GM10248 (cell line): ENCODE data around the gene AZU1.
"Not testable (repeated sequence)": the region's sequence is repeated elsewhere in the genome, so short reads cannot be mapped to it uniquely, and the experiment has no call there.

Source experiments
- CTCF ChIA-PET: fragments of 300-600 bp; sonication (Branson Sonifier 250); formaldehyde crosslinking; extraction: SDS; loops from one replicate; lab custom pipeline; 2021; ENCODE audit warnings: antibody characterized with exemption; lab: Yijun Ruan, JAX
- POLR2A ChIA-PET: fragments of 350-650 bp; sonication (Branson Sonifier 250); formaldehyde crosslinking; extraction: SDS; loops from one replicate; lab custom pipeline; 2020; ENCODE audit warnings: antibody characterized with exemption; lab: Yijun Ruan, JAX
- DNase-seq: peaks from one replicate; pipeline ENCODE4 v3.0.0; 2012; ENCODE audit errors: extremely low spot score
- CTCF ChIP-seq: IDR thresholded peaks from 2 replicates; pipeline ENCODE4 v1.5.1; 2012; ENCODE audit warnings: mild to moderate bottlenecking, low read depth; ENCODE audit errors: extremely low read depth, missing control alignments, control extremely low read depth

AZU1 gene

GRCh38 chr19:843180-843835 lies 15.7 kb downstream of the AZU1 start:
- no peak for TF ChIP-seq CTCF
- DNase-seq = no peak
- ChIA-PET POLR2A (interaction anchor here (0.9 kb wide), 1 partner anchor 41 kb away, joined by 3 read pairs; no protein-coding TSS in a partner anchor), CTCF (interaction anchor here (1.5 kb wide), 1 partner anchor 14 kb away, joined by 7 read pairs; no protein-coding TSS in a partner anchor)

DNA sequence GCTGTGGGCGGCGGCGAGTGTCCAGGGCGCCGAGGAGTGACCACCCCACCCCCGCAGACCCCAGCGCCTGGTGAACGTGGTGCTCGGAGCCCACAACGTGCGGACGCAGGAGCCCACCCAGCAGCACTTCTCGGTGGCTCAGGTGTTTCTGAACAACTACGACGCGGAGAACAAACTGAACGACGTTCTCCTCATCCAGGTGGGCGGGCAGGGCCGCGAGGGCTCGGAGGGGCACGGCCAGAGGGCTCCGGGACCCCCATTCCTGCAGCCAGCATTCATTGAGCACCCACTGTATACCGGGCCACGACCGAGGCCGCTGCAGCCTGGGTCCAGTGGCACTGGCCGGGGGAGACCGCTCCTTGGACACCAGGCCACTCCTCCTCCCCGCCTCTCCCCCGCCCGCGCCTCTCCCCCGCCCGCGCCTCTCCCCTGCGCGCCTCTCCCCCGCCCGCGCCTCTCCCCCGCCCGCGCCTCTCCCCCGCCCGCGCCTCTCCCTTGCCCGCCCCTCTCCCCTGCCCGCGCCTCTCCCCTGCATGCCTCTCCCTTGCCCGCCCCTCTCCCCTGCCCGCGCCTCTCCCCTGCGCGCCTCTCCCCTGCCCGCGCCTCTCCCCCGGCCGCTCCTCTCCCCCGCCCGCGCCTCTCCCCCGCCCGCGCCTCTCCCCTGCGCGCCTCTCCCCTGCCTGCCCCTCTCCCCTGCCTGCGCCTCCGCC lies 16.4 kb downstream of the AZU1 start:
- TF ChIP-seq CTCF = no peak
- ChIA-PET POLR2A (no interaction called here), CTCF (no interaction called here)

DNA sequence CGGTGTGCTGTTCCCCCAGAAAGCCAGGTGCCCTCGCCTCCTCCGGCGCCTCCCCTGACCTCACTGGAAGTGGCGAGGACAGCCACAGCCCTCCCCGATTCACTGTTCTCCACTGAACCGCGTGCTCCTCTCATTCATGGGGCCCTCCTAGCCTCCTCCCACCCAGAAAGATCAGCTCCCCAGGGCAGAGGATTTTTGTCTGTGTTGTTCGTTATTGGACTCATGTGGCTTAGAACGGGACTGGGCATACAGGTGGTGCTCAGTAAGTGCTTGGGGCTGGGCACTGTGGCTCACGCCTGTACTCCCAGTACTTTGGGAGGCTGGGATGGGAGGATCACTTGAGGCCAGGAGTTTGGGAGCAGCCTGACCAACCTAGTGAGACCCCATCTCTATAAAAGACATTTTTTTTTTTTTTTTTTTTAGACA lies 16.9 kb downstream of the AZU1 start:
- ChIA-PET POLR2A (no interaction called here), CTCF (no interaction called here)
- DNase-seq = no peak
- no peak for TF ChIP-seq CTCF

More for the DNA sequence above, 16.4 kb downstream of the AZU1 start:
- no peak for DNase-seq

DNA sequence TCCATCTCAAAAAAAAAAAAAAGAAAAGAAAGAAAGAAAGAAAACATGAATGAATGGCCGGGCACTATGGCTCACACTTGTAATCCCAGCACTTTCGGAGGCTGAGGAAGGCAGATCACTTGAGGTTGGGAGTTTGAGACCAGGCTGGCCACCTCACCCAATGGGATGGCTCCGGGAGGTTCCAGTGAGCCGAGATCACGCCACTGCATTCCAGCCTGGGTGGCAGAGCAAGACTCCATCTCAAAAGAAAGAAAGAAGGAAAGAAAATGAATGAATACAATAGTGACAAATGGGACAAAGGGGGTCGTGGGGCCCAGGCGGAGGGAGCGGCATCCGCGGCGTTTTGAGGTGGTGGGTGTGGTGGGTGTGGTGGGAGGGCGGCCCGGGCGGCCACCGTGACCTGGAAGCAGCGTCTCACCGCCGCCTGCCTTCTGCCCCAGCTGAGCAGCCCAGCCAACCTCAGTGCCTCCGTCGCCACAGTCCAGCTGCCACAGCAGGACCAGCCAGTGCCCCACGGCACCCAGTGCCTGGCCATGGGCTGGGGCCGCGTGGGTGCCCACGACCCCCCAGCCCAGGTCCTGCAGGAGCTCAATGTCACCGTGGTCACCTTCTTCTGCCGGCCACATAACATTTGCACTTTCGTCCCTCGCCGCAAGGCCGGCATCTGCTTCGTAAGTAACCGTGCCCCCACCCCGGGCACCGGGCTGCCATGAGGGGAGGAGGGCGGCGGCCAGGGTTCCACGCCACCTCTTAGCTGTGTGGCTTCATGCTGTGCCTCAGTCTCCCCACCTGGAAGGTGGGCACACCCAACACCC lies 18.3 kb downstream of the AZU1 start:
- no peak for DNase-seq
- TF ChIP-seq CTCF = no peak
- ChIA-PET CTCF (interaction anchor here (1.6 kb wide), 1 partner anchor 11 kb away, joined by 7 read pairs; no protein-coding TSS in a partner anchor), POLR2A (no interaction called here)

- no peak for DNase-seq
- CTCF ChIA-PET = interaction anchor here (1.1 to 1.4 kb wide), 2 partner anchors 8 to 79 kb away, joined by 3 to 4 read pairs; no protein-coding TSS in a partner anchor
- POLR2A ChIA-PET = interaction anchor here (0.6 kb wide), 1 partner anchor 30 kb away, joined by 3 read pairs; no protein-coding TSS in a partner anchor
- TF ChIP-seq CTCF = no peak
Observed at GRCh38 chr19:848386-848921, 20.8 kb downstream of the AZU1 start.

GRCh38 chr19:849195-849594 lies 21.6 kb downstream of the AZU1 start:
- CTCF ChIA-PET = interaction anchor here (0.9 to 1.6 kb wide), 4 partner anchors 7 to 80 kb away, joined by 3 to 4 read pairs (median 4); no protein-coding TSS in a partner anchor
- POLR2A ChIA-PET = interaction anchor here (0.6 kb wide), 1 partner anchor 46 kb away, joined by 3 read pairs; no protein-coding TSS in a partner anchor
- DNase-seq = not testable (repeated sequence)
